Hematopoietic multipotent progenitor cell treated with erythropoietin and hydrocortisone succinate and interleukin-3 and kit ligand, for 15 days (in vitro differentiated cells): ENCODE results near the gene SEC11A.
"Not testable (repeated sequence)": the region's sequence is repeated elsewhere in the genome, so short reads cannot be mapped to it uniquely, and the experiment has no call there.

Experiments used
- DNase-seq: peaks from one replicate; pipeline ENCODE4 v3.0.0-alpha.2; 2015; ENCODE audit warnings: low spot score

Gene SEC11A

GRCh38 chr15:84681831-84682230 is 34.1 kb downstream of the SEC11A start:
- DNase-seq: no peak

- no peak for DNase-seq
These were observed 44.7 kb downstream of the SEC11A start for GRCh38 chr15:84671211-84671610.

DNA sequence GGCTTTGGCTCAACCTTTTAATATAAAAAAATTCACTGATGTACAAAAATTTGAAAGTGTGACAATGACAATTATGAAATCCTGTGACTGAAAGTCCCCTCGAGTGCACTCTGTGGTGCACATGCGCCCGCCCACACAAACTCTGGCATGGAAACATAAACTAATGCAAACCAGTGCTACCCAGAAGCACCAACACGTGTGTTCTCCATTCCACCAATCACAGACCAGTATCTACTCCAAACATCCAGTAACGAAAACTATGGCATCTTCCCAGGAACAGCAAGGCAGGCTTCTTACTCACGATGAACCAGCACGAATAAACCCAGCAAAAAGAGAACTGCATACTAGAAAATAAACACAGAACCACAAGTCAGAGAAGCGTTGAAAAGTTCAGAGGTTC is 46.2 kb downstream of the SEC11A start:
- no peak for DNase-seq

DNA sequence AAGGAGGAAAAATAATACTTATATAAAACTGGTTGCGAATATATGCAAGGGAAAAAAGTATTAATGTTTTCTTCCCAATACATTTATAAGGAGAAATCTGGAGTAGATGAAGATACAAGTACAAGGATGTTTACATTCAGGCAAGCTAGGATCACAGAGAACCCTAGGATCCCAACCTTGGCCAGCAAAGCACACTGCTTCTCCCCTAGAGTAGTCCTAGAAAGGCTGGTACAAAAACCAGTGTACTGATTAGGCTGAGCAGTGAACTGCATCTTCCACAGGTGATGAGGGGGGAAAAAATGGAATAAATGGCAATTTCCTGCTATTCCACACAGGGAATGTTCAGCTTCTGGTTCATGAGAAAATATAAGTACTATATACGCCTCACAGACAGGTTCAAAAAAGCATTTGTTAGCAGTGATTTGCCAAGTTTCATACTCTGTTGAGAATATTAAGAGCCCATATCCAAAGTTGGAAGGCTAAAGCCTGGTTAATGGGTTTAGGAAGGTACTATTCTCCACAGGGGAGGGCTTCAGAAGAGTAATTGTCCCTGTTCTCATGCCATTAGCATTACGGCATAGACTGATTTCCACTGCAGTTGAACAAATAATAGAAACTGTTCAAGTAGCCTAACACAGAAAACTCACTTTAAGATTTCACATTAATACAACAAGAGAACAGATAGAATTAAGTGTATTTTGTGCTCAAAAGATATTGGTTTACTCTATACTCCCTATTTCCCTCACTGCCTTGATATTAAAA is 47.5 kb downstream of the SEC11A start:
- no peak for DNase-seq

- no peak for DNase-seq
These were observed 49.6 kb downstream of the SEC11A start for GRCh38 chr15:84666373-84666772.

GRCh38 chr15:84661001-84661400 is 54.9 kb downstream of the SEC11A start:
- no peak for DNase-seq

GRCh38 chr15:84659904-84660781 is 55.8 kb downstream of the SEC11A start:
- no peak for DNase-seq

- no peak for DNase-seq
These were observed 57.0 kb downstream of the SEC11A start for GRCh38 chr15:84658788-84659411.

DNA sequence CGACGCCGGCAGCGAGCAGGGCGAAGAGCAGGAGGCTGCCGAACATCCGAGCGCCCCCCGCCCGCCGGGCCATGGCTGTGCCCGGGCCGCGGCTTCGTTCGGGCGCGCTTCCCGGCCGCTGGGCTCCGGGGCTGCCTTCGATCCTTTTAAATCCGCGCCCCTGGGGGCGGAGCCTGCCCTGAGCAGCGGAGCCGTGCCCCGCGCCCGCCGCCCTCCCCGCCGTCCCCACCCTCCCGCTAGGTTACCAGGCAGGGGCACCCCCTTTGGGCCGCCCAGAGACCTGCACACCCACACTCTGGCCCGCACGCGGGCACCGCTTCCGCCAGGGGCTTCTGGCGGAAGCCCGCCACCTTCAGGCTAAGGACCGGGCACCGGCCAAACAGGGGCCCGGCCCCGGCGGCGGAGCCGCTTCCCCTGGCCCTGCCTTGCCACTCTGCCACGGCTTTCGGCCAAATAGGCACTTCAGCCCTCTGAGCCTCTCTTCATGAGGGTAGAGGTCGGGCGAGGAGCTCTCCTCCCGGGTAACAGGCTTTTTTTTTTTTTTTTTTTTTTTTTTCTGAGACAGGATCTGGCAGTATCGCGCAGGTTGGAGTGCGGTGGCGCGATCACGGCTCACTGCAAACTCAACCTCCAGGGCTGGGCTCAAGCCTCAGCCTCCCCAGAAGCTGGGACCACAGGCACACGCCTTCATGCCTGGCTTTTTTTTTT is 57.7 kb downstream of the SEC11A start, which contains the start of gene NMB:
Gene NMB (minus strand): TSS at position 120 of the 708 bp plus-strand sequence. CDS start 47 bp downstream, at position 73.
- peak; percentile 71 for DNase-seq

DNA sequence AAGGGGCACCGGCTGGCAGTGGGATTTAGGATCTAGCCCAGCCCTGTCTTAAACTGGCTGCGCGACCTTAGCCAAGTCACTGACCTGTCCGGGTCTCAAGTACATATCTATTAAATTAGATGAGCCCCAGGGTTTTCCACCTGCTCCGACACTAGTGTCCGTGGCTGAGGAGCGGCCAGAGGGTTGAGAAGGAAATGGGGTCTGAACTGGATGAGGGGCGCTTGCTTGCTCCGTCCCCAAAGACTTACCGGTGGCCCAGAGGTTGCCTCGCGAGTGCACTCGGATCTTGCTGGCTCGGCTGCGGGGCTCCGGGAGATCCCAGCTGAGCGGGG is 58.2 kb downstream of the SEC11A start:
- no peak for DNase-seq

GRCh38 chr15:84656972-84657371 is 59.0 kb downstream of the SEC11A start:
- no peak for DNase-seq

DNA sequence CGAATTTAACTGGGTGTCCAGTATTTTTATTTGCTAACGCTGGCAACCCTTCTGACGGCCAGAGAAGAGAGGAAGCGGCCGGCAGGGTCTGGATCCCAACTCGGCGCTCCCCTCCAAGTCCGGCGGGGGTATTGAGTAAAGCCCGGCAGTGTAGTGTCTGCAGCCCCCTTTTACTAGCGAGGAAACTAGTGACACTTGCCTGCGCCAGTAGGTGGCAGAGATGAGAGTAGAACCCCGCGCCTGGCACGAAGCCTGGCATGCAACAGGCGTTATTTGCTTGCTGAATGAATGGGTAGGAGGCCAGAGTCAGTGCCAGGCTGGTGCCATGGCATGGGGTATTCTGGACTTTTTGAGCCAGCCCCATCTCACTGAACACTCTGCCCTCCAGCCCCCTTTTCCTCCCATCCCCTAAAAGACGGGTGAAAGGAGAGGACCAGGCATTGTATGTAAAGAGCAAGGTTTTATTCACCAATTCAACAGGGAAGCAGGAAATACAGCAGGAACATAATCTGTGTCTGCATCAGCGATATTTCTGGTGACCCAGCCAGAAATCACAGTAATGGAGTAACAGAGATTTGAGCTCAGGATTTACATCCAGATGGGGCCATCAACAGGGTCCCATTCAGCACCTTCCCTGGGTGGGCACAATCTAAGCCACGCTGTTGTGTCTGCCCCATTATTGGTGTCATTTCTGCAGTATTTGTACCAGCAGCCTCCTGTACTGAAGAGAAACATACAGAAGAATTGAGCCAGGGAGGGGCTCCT is 61.1 kb downstream of the SEC11A start:
- peak; percentile 86 for DNase-seq

DNA sequence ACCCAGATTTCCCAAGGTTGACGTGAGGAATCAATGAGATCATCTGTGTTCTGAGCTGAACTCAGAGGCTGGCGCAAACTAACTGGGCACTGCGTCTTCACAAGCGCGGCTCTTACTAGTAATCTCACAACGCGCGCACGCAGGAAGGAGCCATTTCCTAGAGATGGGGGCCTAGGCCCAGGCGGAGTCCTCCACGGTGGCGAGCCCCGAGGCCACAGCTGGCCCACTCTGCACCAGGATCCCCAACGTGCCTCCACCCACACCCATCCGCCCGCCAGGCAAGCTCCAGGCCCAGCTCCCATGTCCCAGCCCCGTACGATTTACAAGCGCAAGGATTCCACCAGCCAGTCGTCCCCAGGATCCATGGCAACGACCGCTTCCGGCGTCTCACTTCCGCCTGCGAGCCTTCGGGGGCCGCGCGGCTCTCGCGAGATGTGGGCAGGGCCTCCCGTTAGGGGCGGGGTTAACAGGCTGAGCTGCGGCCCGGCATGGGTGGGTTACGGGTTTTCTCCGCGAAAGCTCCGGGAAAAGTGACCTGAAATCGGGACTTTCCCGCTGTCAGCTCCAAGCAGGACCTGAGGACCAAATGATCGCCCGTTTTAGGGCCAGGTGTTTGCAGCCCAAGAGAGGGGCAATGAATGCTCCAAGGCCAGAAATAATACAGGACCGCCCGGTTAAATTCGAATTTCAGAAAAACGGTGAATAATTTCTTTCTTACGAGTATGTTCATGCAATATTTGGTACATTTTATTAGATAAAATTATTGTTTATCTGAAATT is 61.8 kb downstream of the SEC11A start, which contains the start of gene WDR73:
Gene WDR73 (minus strand): TSS at position 374 of the 779 bp plus-strand sequence. CDS start 9 bp downstream, at position 365.
- DNase-seq: peak; percentile 96

GRCh38 chr15:84653584-84653909 is 62.4 kb downstream of the SEC11A start:
- DNase-seq: no peak

- DNase-seq: no peak
These were observed 66.2 kb downstream of the SEC11A start for GRCh38 chr15:84649706-84650105.

DNA sequence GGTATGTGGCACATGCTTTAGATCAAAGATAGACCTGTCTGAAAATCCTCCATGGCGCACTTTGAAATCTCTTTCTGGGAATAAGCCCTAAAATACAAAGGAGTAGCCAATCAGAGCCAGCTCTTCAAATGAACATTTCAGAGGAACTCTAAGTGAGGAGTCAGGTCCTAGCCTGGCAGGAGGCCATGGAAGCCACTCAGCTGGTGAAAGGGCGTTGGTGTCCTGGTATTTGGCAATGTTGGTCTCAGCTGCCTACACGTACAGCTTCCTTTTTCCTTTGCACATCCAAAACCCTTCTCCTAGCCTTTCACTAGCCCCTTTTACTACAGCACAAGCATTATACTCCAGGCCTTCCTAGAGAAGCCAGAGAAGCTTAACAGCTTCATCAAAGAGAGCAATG is 67.4 kb downstream of the SEC11A start:
- no peak for DNase-seq

GRCh38 chr15:84647726-84648125 is 68.2 kb downstream of the SEC11A start:
- DNase-seq: peak; percentile 18

- no peak for DNase-seq
These were observed 69.9 kb downstream of the SEC11A start for GRCh38 chr15:84645997-84646396.

DNA sequence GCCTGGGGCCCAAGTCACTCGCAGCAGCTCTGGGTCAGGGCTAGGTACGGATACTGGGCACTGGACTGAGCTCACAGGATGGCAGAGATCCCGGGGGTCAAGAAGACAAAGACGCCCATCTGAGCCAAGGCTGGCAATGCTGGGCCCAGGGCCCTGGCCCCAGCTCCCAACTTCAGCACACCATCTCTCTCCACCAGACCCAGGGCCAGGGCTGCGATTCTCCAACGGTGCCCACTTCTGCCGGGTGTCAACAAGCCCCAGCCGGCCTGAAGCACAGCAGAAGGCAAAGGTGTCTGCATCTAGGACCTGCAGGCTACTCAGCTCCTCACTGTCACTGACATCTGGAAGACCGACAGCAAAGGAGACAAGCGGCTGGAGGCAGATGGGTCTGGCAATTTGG is 70.4 kb downstream of the SEC11A start:
- DNase-seq: no peak

GRCh38 chr15:84643838-84644237 is 72.1 kb downstream of the SEC11A start:
- DNase-seq: no peak

- not testable (repeated sequence) for DNase-seq
These were observed 73.3 kb downstream of the SEC11A start for GRCh38 chr15:84642640-84643039.
